ENCODE results near the gene ANTXRL. TPM values are rescaled to one million over a fixed set of nuclear protein-coding genes. Genes with fewer than 3 reads are reported as not detected.
"Not testable (repeated sequence)": the region's sequence is repeated elsewhere in the genome, so short reads cannot be mapped to it uniquely, and the experiment has no call there.

The ANTXRL gene
- total RNA-seq, 1 donor from 2014 or later = not detected

DNA sequence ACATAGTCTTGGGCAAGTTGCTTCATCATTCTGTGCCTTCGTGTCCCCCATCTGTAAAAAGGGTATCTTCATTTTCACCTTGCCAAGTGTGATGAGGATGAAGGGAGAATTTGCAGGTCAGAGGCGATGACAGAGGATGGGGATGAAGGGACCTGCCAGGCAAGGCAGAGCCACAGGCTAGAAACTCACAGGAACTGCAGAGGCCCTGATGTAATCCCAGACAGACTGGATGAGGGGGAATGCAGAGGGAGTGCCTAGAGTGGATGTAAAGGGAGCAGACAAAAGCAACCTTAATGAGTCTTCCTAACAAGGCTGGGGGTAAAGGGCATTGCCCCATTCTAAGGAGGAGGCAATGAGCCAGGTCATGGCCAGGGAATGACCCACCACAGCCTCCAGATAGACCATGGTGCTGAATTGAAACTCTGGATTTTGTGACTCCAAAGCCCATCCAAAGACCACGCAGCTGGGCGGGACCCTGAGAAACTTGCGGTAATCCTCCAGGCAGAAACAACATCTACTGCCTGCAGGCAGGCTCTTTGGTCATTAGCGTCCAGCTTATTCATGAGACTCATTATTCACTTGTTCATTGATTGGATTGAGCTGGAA, 1.9 kb downstream of the ANTXRL start:
- DNase-seq (ENCODE audit: low spot score) = no peak
- Mint-ChIP-seq H3K9me3 (no peaks in the 10 kb centered on the region), H3K27ac (no peak overlapping the region), H3K27me3 (ENCODE audit: low read depth) (peaks cover 1% of the 10 kb centered on the region), H3K4me3 (ENCODE audit: low read depth) (no peak overlapping the region), H3K4me1 (ENCODE audit: low read depth) (peaks cover 11% of the 10 kb centered on the region), H3K36me3 (ENCODE audit: low read depth) (no peaks in the 10 kb centered on the region)
- intact Hi-C loops (cut with micrococcal nuclease) = no loop called here

DNA sequence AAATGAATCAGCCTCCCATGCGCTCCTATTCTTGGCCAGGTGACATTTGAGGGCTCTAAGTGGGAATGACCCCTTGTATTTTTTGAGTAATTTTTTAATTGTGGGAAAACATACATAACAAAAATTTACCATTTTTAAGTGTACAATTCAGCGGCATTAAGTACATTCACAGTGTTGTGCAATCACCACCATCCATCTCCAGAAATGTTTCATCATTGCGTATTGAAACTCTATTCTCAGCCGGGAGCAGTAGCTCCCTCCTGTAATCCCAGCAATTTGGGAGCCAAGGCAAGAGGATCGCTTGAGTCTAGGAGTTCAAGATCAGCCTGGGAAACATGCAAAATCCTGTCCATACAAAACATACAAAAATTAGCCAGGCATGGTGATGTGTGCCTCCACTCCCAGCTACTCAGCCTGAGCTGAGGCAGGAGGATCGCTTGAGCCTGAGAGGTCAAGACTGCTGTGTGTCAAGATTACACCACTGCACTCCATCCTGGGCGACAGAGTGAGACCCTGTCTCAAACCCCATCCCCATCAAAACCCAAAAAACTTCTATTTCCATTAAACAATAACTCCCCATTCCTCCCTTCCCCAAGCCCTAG, 2.5 kb downstream of the ANTXRL start:
- H3K36me3 Mint-ChIP-seq (ENCODE audit: low read depth) = no peaks in the 10 kb centered on the region
- H3K9me3 Mint-ChIP-seq = no peaks in the 10 kb centered on the region
- DNase-seq (ENCODE audit: low spot score) = no peak
- intact Hi-C loops (cut with micrococcal nuclease) = no loop called here
- H3K4me3 Mint-ChIP-seq (ENCODE audit: low read depth) = no peak overlapping the region
- peaks cover 6% of the 10 kb centered on the region for H3K4me1 Mint-ChIP-seq (ENCODE audit: low read depth)
- no peak overlapping the region for H3K27ac Mint-ChIP-seq
- H3K27me3 Mint-ChIP-seq (ENCODE audit: low read depth) = peaks cover 1% of the 10 kb centered on the region

DNA sequence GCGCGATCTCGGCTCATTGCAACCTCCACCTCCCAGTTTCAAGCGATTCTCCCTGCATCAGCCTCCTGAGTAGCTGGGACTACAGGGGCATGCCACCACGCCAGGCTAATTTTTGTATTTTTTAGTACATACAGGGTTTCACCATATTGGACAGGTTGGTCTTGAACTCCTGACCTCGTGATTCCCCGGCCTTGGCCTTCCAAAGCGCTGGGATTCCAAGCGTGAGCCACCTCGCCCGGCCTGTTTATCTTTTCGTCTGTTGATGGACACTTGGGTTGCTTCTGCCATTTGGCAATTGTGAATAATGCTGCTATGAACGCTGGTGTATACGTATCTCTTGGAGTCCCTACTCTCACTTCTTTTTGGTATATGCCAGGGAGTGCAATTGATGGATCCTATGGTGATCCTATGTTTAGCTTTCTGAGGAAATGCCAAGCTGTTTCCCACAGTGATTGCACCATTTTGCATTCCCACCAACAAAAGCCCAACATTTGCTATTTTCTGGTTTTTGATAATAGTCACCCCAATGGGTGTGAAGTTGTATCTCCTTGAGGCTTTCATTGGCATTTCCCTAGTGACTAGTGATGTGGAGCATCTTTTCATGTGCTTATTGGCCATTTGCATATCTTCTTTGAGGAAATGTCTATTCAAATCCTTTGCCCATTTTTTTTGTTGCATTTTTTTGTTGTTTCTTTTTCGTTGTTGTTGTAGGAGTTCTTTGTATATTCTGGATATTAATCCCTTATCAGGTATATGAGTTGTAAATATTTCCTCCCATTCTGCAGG, 3.5 kb downstream of the ANTXRL start:
- no peaks in the 10 kb centered on the region for H3K36me3 Mint-ChIP-seq (ENCODE audit: low read depth)
- intact Hi-C loops (cut with micrococcal nuclease) = no loop called here
- no peak overlapping the region for H3K4me3 Mint-ChIP-seq (ENCODE audit: low read depth)
- H3K27ac Mint-ChIP-seq = no peak overlapping the region
- H3K9me3 Mint-ChIP-seq = no peaks in the 10 kb centered on the region
- H3K4me1 Mint-ChIP-seq (ENCODE audit: low read depth) = peaks cover 4% of the 10 kb centered on the region
- no peak for DNase-seq (ENCODE audit: low spot score)
- H3K27me3 Mint-ChIP-seq (ENCODE audit: low read depth) = no peaks in the 10 kb centered on the region

DNA sequence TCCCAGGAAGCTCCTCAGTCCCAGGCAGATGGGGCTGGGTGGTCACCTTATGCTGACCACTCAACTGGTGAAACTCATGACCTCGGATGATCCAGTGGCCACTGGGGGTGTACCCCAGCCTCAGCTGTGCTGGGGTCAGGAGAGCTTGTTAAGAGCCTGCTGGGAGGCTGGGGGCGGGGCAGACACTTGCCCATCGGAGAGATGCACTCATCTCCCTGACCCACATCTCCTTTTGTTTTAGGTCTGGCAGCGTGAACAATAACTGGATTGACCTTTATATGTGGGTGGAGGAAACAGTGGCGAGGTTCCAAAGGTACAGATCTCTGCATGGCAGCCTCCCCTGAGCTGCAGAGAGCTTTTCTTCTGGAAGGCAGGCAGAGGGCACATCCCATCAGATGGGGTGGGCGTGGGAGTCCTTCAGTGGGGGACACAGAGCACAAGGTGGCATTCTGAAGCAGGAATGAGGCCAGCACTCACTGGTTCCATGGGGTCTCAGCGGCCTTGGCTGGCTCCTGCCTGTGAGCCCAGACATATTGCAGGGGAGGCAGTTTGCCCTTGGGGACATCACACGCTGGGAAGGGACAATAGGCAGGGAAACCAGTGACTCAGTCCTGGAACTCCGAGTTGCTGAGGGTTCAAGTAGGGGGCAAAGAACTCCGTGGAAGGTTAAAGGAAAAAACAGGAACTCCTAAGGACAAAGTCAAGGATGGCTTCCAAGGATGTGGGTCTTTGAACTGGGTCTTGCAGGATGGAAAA, 5.2 kb downstream of the ANTXRL start:
- no peaks in the 10 kb centered on the region for H3K9me3 Mint-ChIP-seq
- H3K27ac Mint-ChIP-seq = no peak overlapping the region
- no peak for DNase-seq (ENCODE audit: low spot score)
- intact Hi-C loops (cut with micrococcal nuclease) = no loop called here
- H3K4me1 Mint-ChIP-seq (ENCODE audit: low read depth) = peaks cover 2% of the 10 kb centered on the region
- no peak overlapping the region for H3K4me3 Mint-ChIP-seq (ENCODE audit: low read depth)
- H3K27me3 Mint-ChIP-seq (ENCODE audit: low read depth) = no peaks in the 10 kb centered on the region
- no peaks in the 10 kb centered on the region for H3K36me3 Mint-ChIP-seq (ENCODE audit: low read depth)

DNA sequence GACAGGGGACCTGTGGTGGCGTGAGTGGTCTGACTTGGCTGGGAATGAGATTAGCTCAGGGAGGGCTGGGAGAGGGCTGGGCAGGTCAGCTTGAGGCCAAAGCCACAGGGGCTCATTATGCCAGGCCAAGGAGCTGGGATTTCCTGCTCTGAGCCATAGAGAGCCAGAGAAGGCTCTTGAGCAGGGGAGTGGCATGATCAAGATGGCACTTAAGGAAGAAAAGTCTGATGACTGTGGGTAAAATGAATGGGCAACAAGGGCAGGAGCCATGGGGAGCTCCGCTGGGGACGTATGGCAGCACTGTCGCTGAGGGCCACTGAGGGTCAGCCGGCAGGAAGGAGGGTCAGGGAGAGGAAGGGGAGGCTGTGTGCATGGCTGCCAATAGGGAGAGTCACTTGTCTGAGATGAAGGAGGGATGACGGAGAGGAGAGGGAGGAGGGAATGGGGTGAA, 5.8 kb downstream of the ANTXRL start:
- no peaks in the 10 kb centered on the region for H3K36me3 Mint-ChIP-seq (ENCODE audit: low read depth)
- H3K4me3 Mint-ChIP-seq (ENCODE audit: low read depth) = no peak overlapping the region
- H3K9me3 Mint-ChIP-seq = no peaks in the 10 kb centered on the region
- H3K27ac Mint-ChIP-seq = no peak overlapping the region
- peaks cover 2% of the 10 kb centered on the region for H3K4me1 Mint-ChIP-seq (ENCODE audit: low read depth)
- intact Hi-C loops (cut with micrococcal nuclease) = no loop called here
- no peak for DNase-seq (ENCODE audit: low spot score)
- no peaks in the 10 kb centered on the region for H3K27me3 Mint-ChIP-seq (ENCODE audit: low read depth)

DNA sequence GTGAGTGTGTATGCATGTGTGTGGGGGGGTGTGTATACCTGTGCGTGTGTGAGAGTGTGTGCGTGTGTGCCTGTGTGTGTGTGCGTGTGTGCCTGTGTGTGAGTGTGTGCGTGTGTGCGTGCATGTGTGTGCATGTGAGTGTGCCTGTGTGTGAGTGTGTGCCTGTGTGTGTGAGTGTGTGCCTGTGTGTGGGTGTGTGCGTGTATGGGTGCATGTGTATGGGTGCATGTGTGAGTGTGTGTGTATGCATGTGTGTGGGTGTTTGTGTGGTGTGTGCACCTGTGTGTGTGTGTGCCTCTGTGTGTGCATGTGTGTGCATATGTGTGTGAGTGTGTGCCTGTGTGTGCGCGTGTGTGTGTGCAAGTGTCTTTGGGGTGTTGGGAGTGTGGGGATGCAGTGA, 6.4 kb downstream of the ANTXRL start:
- Mint-ChIP-seq H3K27ac (no peak overlapping the region), H3K4me1 (ENCODE audit: low read depth) (peaks cover 7% of the 10 kb centered on the region), H3K36me3 (ENCODE audit: low read depth) (no peaks in the 10 kb centered on the region), H3K4me3 (ENCODE audit: low read depth) (no peak overlapping the region), H3K9me3 (no peaks in the 10 kb centered on the region), H3K27me3 (ENCODE audit: low read depth) (no peaks in the 10 kb centered on the region)
- intact Hi-C loops (cut with micrococcal nuclease) = no loop called here
- DNase-seq (ENCODE audit: low spot score) = no peak

DNA sequence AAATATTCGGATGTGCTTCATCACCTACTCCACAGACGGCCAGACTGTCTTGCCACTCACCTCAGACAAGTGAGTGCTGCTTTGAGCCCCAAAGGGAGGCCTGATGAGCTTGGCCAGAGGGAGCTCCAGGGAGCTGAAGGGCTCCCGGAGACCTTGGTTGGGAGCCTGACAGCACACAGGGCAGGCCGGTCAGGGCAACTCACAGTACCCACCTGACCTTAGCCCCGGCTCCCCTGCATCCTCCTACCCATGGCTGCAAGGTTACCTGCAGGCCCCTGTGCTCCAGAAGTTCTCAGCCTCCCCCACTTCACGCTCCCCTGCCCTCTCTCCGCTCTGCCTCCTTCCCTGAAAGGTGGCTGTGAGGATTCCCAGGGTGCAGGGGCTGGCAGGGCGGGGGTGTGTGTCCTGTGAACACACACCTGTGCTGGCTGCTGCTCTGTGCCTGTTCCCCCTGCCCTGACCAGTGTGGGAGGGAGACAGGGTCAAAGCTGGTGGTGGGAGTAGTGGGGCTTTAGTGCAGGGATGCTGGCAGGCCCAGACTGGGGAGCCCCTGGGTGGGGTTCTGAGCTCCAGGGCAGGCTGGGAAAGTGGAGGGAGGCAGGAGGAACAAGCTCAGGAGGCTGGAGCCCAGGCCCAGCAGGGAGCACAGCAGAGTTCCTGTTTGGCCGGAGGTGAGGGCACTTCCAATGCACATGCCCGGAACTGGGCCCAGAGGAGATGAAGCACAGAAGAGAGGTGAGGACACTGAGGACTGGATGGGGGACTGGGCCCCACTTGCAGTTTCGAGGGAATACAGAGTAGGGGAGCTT, 7.2 kb downstream of the ANTXRL start:
- Mint-ChIP-seq H3K27ac (no peak overlapping the region), H3K36me3 (ENCODE audit: low read depth) (no peaks in the 10 kb centered on the region), H3K27me3 (ENCODE audit: low read depth) (no peaks in the 10 kb centered on the region), H3K4me3 (ENCODE audit: low read depth) (no peak overlapping the region), H3K9me3 (no peaks in the 10 kb centered on the region), H3K4me1 (ENCODE audit: low read depth) (peaks cover 15% of the 10 kb centered on the region)
- intact Hi-C loops (cut with micrococcal nuclease) = no loop called here
- no peak for DNase-seq (ENCODE audit: low spot score)

DNA sequence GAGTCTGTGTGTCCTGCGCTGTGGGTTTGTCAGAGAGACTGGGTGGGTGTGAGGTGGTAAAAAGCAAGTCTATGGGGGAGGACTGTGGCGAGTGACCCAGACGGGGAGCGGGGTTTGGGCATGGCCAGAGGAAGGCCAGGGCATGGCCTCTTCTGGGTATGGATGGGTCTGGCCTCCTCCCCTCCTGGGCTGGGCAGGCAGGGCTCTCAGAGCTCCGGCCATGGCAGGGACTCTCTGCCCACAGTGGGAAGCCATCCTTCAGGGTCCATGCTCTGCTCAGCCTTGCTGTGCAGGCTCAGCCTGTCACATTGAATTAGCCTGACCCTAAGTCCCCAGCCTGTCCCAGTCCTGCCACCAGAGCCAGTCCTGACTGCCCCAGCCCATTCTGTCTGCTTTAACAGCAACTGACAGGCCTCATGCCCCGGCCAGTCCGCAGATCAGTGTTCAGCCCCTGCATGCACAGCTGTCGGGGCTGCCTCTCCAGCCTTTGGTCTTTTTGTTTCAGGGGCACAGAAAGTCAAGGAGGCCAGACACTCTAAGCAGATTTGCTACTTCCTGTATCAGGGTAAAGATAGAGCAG, 7.9 kb downstream of the ANTXRL start:
- intact Hi-C loops (cut with micrococcal nuclease) = no loop called here
- no peak overlapping the region for H3K27ac Mint-ChIP-seq

DNA sequence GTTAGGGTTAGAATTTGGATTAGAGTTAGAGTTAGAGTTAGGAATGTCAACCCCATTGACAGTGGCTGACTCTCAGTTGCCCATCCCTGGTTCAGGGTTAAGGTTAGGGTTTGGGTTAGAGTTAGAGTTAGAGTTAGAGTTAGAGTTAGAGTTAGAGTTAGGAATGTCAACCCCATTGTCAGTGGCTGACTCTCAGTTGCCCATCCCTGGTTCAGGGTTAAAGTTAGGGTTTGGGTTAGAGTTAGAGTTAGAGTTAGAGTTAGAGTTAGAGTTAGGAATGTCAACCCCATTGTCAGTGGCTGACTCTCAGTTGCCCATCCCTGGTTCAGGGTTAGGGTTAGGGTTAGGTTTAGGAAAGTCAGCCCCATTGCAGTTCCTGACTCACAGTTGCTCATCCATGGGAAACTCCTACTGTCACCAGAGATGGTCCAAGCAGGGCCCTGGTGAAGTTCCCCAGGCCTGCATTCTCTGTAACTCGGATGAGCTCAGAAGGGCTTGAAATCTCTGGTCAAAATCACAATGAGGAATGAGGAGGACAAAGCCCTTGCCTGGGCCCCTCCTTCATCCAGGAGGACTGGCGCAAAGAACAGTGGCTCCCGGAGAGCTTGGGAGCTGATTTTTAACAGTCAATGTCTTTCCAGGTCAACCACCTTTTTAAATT, 8.7 kb downstream of the ANTXRL start:
- H3K4me3 Mint-ChIP-seq (ENCODE audit: low read depth); H3K36me3 Mint-ChIP-seq (ENCODE audit: low read depth); H3K27ac Mint-ChIP-seq; H3K27me3 Mint-ChIP-seq (ENCODE audit: low read depth); H3K9me3 Mint-ChIP-seq; DNase-seq (ENCODE audit: low spot score); intact Hi-C loops (cut with micrococcal nuclease): not testable (repeated sequence)
- peaks cover 15% of the 10 kb centered on the region for H3K4me1 Mint-ChIP-seq (ENCODE audit: low read depth)

More for the DNA sequence above, 7.9 kb downstream of the ANTXRL start:
- Mint-ChIP-seq H3K27me3 (ENCODE audit: low read depth) (no peaks in the 10 kb centered on the region), H3K4me3 (ENCODE audit: low read depth) (no peak overlapping the region), H3K4me1 (ENCODE audit: low read depth) (peaks cover 15% of the 10 kb centered on the region), H3K9me3 (no peaks in the 10 kb centered on the region), H3K36me3 (ENCODE audit: low read depth) (no peaks in the 10 kb centered on the region)
- no peak for DNase-seq (ENCODE audit: low spot score)

DNA sequence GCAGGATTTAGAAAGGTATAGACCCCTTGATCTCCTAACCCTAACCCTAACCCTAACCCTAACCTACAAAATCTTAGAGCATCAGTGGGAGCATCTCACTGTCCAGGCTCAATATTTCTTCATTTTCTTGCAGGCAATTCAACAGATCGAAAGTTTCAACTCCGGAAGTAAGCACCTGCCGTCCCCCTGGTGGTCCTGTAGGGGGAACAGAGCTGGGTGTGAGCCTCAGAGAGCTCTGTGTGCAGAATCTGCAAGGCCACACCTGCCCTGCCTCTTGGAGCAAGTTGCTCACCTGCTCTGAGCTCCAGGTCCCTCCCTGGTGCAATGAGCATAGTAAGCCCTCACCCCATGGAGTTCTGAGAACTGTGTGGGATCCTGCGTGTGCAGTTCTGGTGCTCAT, 9.3 kb downstream of the ANTXRL start:
- peaks cover 15% of the 10 kb centered on the region for H3K4me1 Mint-ChIP-seq (ENCODE audit: low read depth)
- not testable (repeated sequence) for H3K27ac Mint-ChIP-seq; H3K36me3 Mint-ChIP-seq (ENCODE audit: low read depth)

DNA sequence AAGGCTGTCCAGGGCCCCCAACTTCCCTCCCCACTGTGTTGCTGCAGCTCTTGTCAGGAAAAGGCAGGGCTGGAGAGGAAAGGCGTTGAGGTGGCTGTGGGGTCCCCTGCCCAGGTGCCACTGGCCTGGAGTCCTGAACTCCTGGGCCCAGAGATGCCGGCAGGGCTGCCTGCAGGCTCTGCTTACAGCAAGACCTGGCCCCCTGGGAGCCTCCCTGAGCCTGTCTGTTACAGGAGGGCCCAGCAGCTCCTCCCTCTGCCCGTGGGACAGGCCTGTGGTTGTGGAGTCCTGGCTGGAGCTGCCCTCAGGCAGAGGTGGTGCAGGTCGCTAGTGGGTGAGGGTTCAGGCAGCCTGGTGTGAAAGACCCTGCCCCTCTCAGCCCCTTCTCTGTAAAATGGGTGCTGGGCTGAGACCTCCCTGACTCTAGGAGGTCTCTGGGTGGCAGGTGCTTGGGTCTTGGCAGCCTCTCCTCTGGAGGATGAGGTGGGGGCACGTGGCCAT, 9.9 kb downstream of the ANTXRL start:
- no peaks in the 10 kb centered on the region for H3K9me3 Mint-ChIP-seq
- H3K4me1 Mint-ChIP-seq (ENCODE audit: low read depth) = peaks cover 14% of the 10 kb centered on the region
- H3K36me3 Mint-ChIP-seq (ENCODE audit: low read depth) = no peaks in the 10 kb centered on the region
- no peaks in the 10 kb centered on the region for H3K27me3 Mint-ChIP-seq (ENCODE audit: low read depth)
- intact Hi-C loops (cut with micrococcal nuclease) = no loop called here
- no peak overlapping the region for H3K27ac Mint-ChIP-seq
- H3K4me3 Mint-ChIP-seq (ENCODE audit: low read depth) = no peak overlapping the region
- no peak for DNase-seq (ENCODE audit: low spot score)

More for the DNA sequence above, 9.3 kb downstream of the ANTXRL start:
- DNase-seq (ENCODE audit: low spot score); H3K4me3 Mint-ChIP-seq (ENCODE audit: low read depth); H3K27me3 Mint-ChIP-seq (ENCODE audit: low read depth); H3K9me3 Mint-ChIP-seq; intact Hi-C loops (cut with micrococcal nuclease): not testable (repeated sequence)
